IMR-90 (cell line): ENCODE measurements around the gene DCUN1D3. TPM values are rescaled to one million over a fixed set of nuclear protein-coding genes. Genes with fewer than 3 reads are reported as not detected.

ENCODE experiments used
- ATAC-seq: fragments of 200-7000 bp; cut with Tn5 transposase; 2 replicates; pipeline ENCODE4 v1.9.1; 2020; ENCODE audit warnings: low read depth, mild to moderate bottlenecking, moderate library complexity
- BruUV-seq: library from RNA; stranded (reverse); fragments of 400-500 nt; replicated peaks from 2 replicates; lab custom pipeline; 2021; lab: Mats Ljungman, UMichigan
- CTCF ChIA-PET: fragments of 300-600 bp; formaldehyde crosslinking; extraction: SDS; loops from one replicate; lab custom pipeline; 2021; ENCODE audit warnings: antibody characterized with exemption; lab: Yijun Ruan, JAX
- POLR2A ChIA-PET: fragments of 300-600 bp; sonication (Branson Sonifier 250); formaldehyde crosslinking; loops from one replicate; lab custom pipeline; 2022; ENCODE audit warnings: antibody characterized with exemption; ENCODE audit not compliant: unreplicated experiment; lab: Charles Lee
- DNase-seq: peaks from one replicate; pipeline ENCODE4 v3.0.0; 2013
- H2AFZ ChIP-seq: replicated peaks from 2 replicates; pipeline ENCODE3; 2013; ENCODE audit warnings: low read length, mild to moderate bottlenecking; ENCODE audit not compliant: poor library complexity
- H2AK5ac ChIP-seq: 2 replicates; pipeline ENCODE4 v1.6.1; 2013; ENCODE audit warnings: low read depth, low read length, inconsistent platforms
- H2AK9ac ChIP-seq: replicated peaks from 2 replicates; pipeline ENCODE3; 2013; ENCODE audit warnings: mild to moderate bottlenecking, low read depth, low read length, moderate library complexity; ENCODE audit not compliant: poor library complexity
- H2BK120ac ChIP-seq: 2 replicates; pipeline ENCODE4 v1.6.1; 2013; ENCODE audit warnings: low read depth, low read length, inconsistent platforms
- H2BK15ac ChIP-seq: 3 replicates; pipeline ENCODE4 v1.6.1; 2013; ENCODE audit warnings: low read depth, low read length, inconsistent platforms
- H2BK20ac ChIP-seq: 2 replicates; pipeline ENCODE4 v1.6.1; 2013; ENCODE audit warnings: low read depth, mild to moderate bottlenecking, inconsistent platforms, low read length, moderate library complexity
- H2BK5ac ChIP-seq: 2 replicates; pipeline ENCODE4 v1.6.1; 2013; ENCODE audit warnings: mild to moderate bottlenecking, low read depth, low read length, inconsistent platforms; ENCODE audit not compliant: poor library complexity, severe bottlenecking
- H3K14ac ChIP-seq: replicated peaks from 2 replicates; pipeline ENCODE4 v1.6.1; 2013; ENCODE audit warnings: low read depth, low read length, inconsistent platforms
- H3K18ac ChIP-seq: 2 replicates; pipeline ENCODE4 v1.6.1; 2013; ENCODE audit warnings: low read depth, low read length, control low read depth
- H3K23ac ChIP-seq: 2 replicates; pipeline ENCODE4 v1.6.1; 2013; ENCODE audit warnings: low read depth, low read length, inconsistent platforms
- H3K27ac ChIP-seq: 2 replicates; pipeline ENCODE4 v1.5.1; 2013; ENCODE audit warnings: mild to moderate bottlenecking, control low read depth, low read length; ENCODE audit not compliant: insufficient read depth
- H3K27me3 ChIP-seq: 2 replicates; pipeline ENCODE4 v1.6.1; 2013; ENCODE audit warnings: low read length; ENCODE audit not compliant: control insufficient read depth, insufficient read depth
- H3K36me3 ChIP-seq: 2 replicates; pipeline ENCODE4 v1.6.1; 2013; ENCODE audit warnings: low read length, mixed read lengths; ENCODE audit not compliant: control insufficient read depth, insufficient read depth
- H3K4ac ChIP-seq: 2 replicates; pipeline ENCODE4 v1.6.1; 2013; ENCODE audit warnings: low read depth, low read length, inconsistent platforms
- H3K4me1 ChIP-seq: 2 replicates; pipeline ENCODE4 v1.6.1; 2013; ENCODE audit warnings: low read length, mixed read lengths; ENCODE audit not compliant: control insufficient read depth, insufficient read depth
- H3K4me2 ChIP-seq: 2 replicates; pipeline ENCODE4 v1.6.1; 2013; ENCODE audit warnings: low read depth, mild to moderate bottlenecking, control low read depth, low read length, moderate library complexity
- H3K4me3 ChIP-seq: 2 replicates; pipeline ENCODE4 v1.5.1; 2013; ENCODE audit warnings: low read depth, mild to moderate bottlenecking, control low read depth, low read length, moderate library complexity; ENCODE audit not compliant: insufficient read depth
- H3K56ac ChIP-seq: 2 replicates; pipeline ENCODE4 v1.6.1; 2013; ENCODE audit warnings: low read length, inconsistent platforms; ENCODE audit not compliant: insufficient read depth; ENCODE audit errors: extremely low read depth
- H3K79me1 ChIP-seq, 2 experiments: 2 replicates each; pipeline ENCODE4 v1.6.1; 2013; ENCODE audit warnings: low read length in 2 of 2, inconsistent platforms in 1 of 2, low read depth in 1 of 2
- H3K9ac ChIP-seq: 2 replicates; pipeline ENCODE4 v1.6.1; 2013; ENCODE audit warnings: low read depth, low read length, control low read depth
- H3K9me1 ChIP-seq: 2 replicates; pipeline ENCODE4 v1.6.1; 2013; ENCODE audit warnings: low read length, inconsistent platforms; ENCODE audit not compliant: insufficient read depth
- H3K9me3 ChIP-seq: 2 replicates; pipeline ENCODE4 v1.6.1; 2013; ENCODE audit warnings: low read length; ENCODE audit not compliant: control insufficient read depth, insufficient read depth
- H4K20me1 ChIP-seq: 2 replicates; pipeline ENCODE4 v1.6.1; 2013; ENCODE audit warnings: low read length, inconsistent platforms; ENCODE audit not compliant: insufficient read depth
- H4K5ac ChIP-seq: 2 replicates; pipeline ENCODE4 v1.6.1; 2013; ENCODE audit warnings: mild to moderate bottlenecking, low read depth, low read length, control low read depth
- H4K8ac ChIP-seq, 2 experiments: 2 replicates each; pipeline ENCODE4 v1.6.1; 2013; ENCODE audit warnings: low read depth in 2 of 2, low read length in 2 of 2, control low read depth in 1 of 2, inconsistent platforms in 1 of 2
- H4K91ac ChIP-seq: 2 replicates; pipeline ENCODE4 v1.6.1; 2013; ENCODE audit warnings: low read depth, low read length, inconsistent platforms; ENCODE audit not compliant: insufficient read depth
- BHLHE40 ChIP-seq: fragments of 150-350 bp; IDR thresholded peaks from 2 replicates; pipeline ENCODE4 v1.6.1; 2016; ENCODE audit warnings: mild to moderate bottlenecking, low read depth, low read length
- CEBPB ChIP-seq: IDR thresholded peaks from 2 replicates; pipeline ENCODE4 v1.6.1; 2012; ENCODE audit warnings: low read depth, low read length, improper control_type of control experiment
- FOS ChIP-seq: fragments of 150-350 bp; IDR thresholded peaks from 2 replicates; pipeline ENCODE4 v1.6.1; 2016; ENCODE audit warnings: low read depth, low read length
- MAFK ChIP-seq: IDR thresholded peaks from 2 replicates; pipeline ENCODE4 v1.6.1; 2012; ENCODE audit warnings: low read depth, low read length, improper control_type of control experiment
- MAZ ChIP-seq: IDR thresholded peaks from 2 replicates; pipeline ENCODE4 v1.6.1; 2012; ENCODE audit warnings: low read depth, mild to moderate bottlenecking, low read length, improper control_type of control experiment, moderate library complexity, borderline replicate concordance
- MXI1 ChIP-seq: IDR thresholded peaks from 2 replicates; pipeline ENCODE4 v1.6.1; 2012; ENCODE audit warnings: low read depth, mild to moderate bottlenecking, low read length, moderate library complexity, borderline replicate concordance
- NFE2L2 ChIP-seq: fragments of 150-350 bp; IDR thresholded peaks from 2 replicates; pipeline ENCODE4 v1.6.1; 2016; ENCODE audit warnings: low read depth, mild to moderate bottlenecking, low read length
- POLR2A ChIP-seq: IDR thresholded peaks from 2 replicates; pipeline ENCODE4 v1.6.1; 2012; ENCODE audit warnings: mild to moderate bottlenecking, low read depth, low read length
- RCOR1 ChIP-seq: IDR thresholded peaks from 2 replicates; pipeline ENCODE4 v1.6.1; 2012; ENCODE audit warnings: mild to moderate bottlenecking, low read length, improper control_type of control experiment; ENCODE audit not compliant: insufficient replicate concordance
- RFX5 ChIP-seq: IDR thresholded peaks from 2 replicates; pipeline ENCODE4 v1.8.0; 2012; ENCODE audit warnings: low read depth, mild to moderate bottlenecking, low read length, moderate library complexity
- SMC3 ChIP-seq: fragments of 150-350 bp; IDR thresholded peaks from 2 replicates; pipeline ENCODE4 v1.6.1; 2016; ENCODE audit warnings: low read depth, mild to moderate bottlenecking, antibody characterized with exemption, low read length, moderate library complexity
- WGBS, 2 experiments: methylation state at CpG; one replicate each; pipeline versions ENCODE4 v1.1.5 to v1.1.7; 2013; ENCODE audit warnings: missing lambda C conversion rate in 2 of 2; ENCODE audit not compliant: insufficient read length in 1 of 2; ENCODE audit errors: extremely low coverage in 2 of 2; 5-methylcytosine and 5-hydroxymethylcytosine counted together
- dilution Hi-C: fragments of 300-500 bp; cut with HindIII; formaldehyde crosslinking; loops from one replicate; pipeline ENCODE4 v1.14.3; 2018; ENCODE audit warnings: low sequenced_read_pairs; ENCODE audit not compliant: unreplicated experiment
- in situ Hi-C: fragments of 300-500 bp; cut with MboI; formaldehyde crosslinking; loops from 3 replicates; pipeline ENCODE4 v1.14.3; 2019; ENCODE audit warnings: low sequenced_read_pairs, inconsistent platforms, mixed read lengths
- intact Hi-C: fragments of 100-400 bp; cut with micrococcal nuclease; formaldehyde crosslinking; loops from 2 replicates; pipeline ENCODE4 v1.10.0; 2022
- polyA plus RNA-seq, 3 experiments: library from polyadenylated mRNA; depleted of rRNA; stranded (reverse); fragments of >200 nt; gene quantifications; 2 replicates each; pipeline ENCODE4 v1.2.3, GENCODE V29; 2012; ENCODE audit warnings: low replicate concordance in 1 of 3
- total RNA-seq: library from RNA; depleted of rRNA; stranded (reverse); fragments of >200 nt; gene quantifications from 2 replicates; pipeline ENCODE4 v1.2.3, GENCODE V29; 2012
- TF ChIP-seq, protein P1 (sequence below): fragments of 150-350 bp; IDR thresholded peaks from 2 replicates; pipeline ENCODE4 v1.6.1; 2016; ENCODE audit warnings: low read depth, mild to moderate bottlenecking, low read length, moderate library complexity, borderline replicate concordance
- TF ChIP-seq, protein P2 (sequence below): fragments of 150-350 bp; IDR thresholded peaks from 2 replicates; pipeline ENCODE4 v1.6.1; 2017; ENCODE audit warnings: mild to moderate bottlenecking, antibody characterized with exemption, low read length, low read depth

DCUN1D3 gene
- total and polyA plus RNA-seq, 2 of the 4 experiments (the other 2 are of a cell fraction), result 8.1 to 42.3 TPM

DNA sequence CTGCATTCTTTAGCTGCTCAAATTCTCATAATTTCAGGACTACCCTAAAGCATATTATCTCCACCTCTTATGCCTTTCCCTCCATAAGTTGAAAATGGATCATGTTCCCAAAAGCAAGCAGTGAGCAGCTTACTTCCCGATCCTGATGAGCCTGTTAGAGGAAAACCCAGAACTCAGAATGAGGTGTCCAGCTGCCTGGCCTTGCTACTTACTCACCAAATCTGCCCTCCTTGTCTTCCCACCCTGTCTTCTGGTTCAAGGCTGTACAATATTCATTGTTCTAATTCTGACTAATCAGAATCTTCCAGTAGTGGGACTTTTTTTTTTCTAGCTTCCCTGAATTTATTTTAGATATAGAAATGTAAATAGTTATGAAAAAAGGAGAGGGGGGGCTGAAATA is 11.2 kb upstream of the DCUN1D3 start:
- BruUV-seq, result no TSS peak
- Histone ChIP-seq H3K27me3 (no peaks in the 10 kb centered on the region), H2BK120ac (peak overlapping the region; percentile 88), H3K9me1 (peaks cover 21% of the 10 kb centered on the region), H3K4me1 (peaks cover 21% of the 10 kb centered on the region), H3K36me3 (no peaks in the 10 kb centered on the region; the same call in 1 of the 2 replicates), H3K56ac (peak overlapping the region; percentile 71), H3K18ac (peak overlapping the region; percentile 4), H3K4ac (peak overlapping the region; percentile 83; the same call in 1 of the 2 replicates), H3K9me3 (no peaks in the 10 kb centered on the region), H3K14ac (peak overlapping the region; percentile 56), H2AFZ (peak overlapping the region; percentile 55), H2AK5ac (peak overlapping the region; percentile 46), H3K4me2 (peak overlapping the region; percentile 0; the same call in 1 of the 2 replicates), H3K23ac (peak overlapping the region; percentile 72; the same call in 1 of the 2 replicates), H4K20me1 (no peaks in the 10 kb centered on the region), H2AK9ac (peak overlapping the region; percentile 74), H3K27ac (peak overlapping the region; percentile 55), H3K79me1 (peaks cover 10 to 40% of the 10 kb centered on the region in 2 experiments), H4K5ac (peak overlapping the region; percentile 9; the same call in 1 of the 2 replicates), H3K4me3 (no peak overlapping the region), H2BK5ac (peak overlapping the region; percentile 93), H4K8ac (peak overlapping the region; percentile 53 to 72; a peak in 3 of 4 replicates), H2BK20ac (peak overlapping the region; percentile 86), H3K9ac (peak overlapping the region; percentile 13; the same call in 1 of the 2 replicates), H4K91ac (peak overlapping the region; percentile 68), H2BK15ac (peak overlapping the region; percentile 67; the same call in 2 of the 3 replicates)
- dilution Hi-C loops (no loop called here), intact Hi-C loops (no loop called here), in situ Hi-C loops (no loop called here)
- WGBS, 2 experiments, result no CpG with 5 or more reads among the region's 1 CpG
- ATAC-seq, result peak; percentile 7; the same call in 1 of the 2 replicates
- DNase-seq, result peak; percentile 71
- TF ChIP-seq NFE2L2 (no peak), BHLHE40 (no peak), MAZ (no peak), RFX5 (no peak), MAFK (no peak), SMC3 (no peak), POLR2A (no peak), FOS (no peak), RCOR1 (no peak), MXI1 (no peak), CEBPB (no peak)
- TF ChIP-seq, protein P1, sequence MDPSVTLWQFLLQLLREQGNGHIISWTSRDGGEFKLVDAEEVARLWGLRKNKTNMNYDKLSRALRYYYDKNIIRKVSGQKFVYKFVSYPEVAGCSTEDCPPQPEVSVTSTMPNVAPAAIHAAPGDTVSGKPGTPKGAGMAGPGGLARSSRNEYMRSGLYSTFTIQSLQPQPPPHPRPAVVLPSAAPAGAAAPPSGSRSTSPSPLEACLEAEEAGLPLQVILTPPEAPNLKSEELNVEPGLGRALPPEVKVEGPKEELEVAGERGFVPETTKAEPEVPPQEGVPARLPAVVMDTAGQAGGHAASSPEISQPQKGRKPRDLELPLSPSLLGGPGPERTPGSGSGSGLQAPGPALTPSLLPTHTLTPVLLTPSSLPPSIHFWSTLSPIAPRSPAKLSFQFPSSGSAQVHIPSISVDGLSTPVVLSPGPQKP, result no peak
- TF ChIP-seq, protein P2, sequence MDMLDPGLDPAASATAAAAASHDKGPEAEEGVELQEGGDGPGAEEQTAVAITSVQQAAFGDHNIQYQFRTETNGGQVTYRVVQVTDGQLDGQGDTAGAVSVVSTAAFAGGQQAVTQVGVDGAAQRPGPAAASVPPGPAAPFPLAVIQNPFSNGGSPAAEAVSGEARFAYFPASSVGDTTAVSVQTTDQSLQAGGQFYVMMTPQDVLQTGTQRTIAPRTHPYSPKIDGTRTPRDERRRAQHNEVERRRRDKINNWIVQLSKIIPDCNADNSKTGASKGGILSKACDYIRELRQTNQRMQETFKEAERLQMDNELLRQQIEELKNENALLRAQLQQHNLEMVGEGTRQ, result no peak
- ChIA-PET POLR2A (no interaction called here), CTCF (interaction anchor here (0.7 kb wide), 1 partner anchor 379 kb away, joined by 3 read pairs; no protein-coding TSS in a partner anchor)
